Neural progenitor cell (in vitro differentiated cells): ENCODE data around the gene LDHAL6B. TPM values are rescaled to one million over a fixed set of nuclear protein-coding genes. Genes with fewer than 3 reads are reported as not detected.

Source experiments
- DNase-seq: peaks from one replicate; pipeline ENCODE4 v3.0.0-alpha.2; 2016; ENCODE audit warnings: low spot score
- H2AFZ ChIP-seq: fragments of 200-600 bp; sonication (generic); replicated peaks from 2 replicates; pipeline ENCODE4 v1.6.1; 2016; ENCODE audit warnings: antibody characterized with exemption
- H3F3A ChIP-seq: fragments of 200-600 bp; sonication (generic); 2 replicates; pipeline ENCODE4 v1.6.1; 2016; ENCODE audit warnings: antibody characterized with exemption, low read depth
- H3K27ac ChIP-seq: fragments of 200-600 bp; sonication (generic); 2 replicates; pipeline ENCODE4 v1.5.1; 2016; ENCODE audit warnings: mild to moderate bottlenecking
- H3K27me3 ChIP-seq: fragments of 200-600 bp; sonication (generic); 2 replicates; pipeline ENCODE4 v1.6.1; 2016; ENCODE audit warnings: mild to moderate bottlenecking, moderate library complexity
- H3K36me3 ChIP-seq: fragments of 200-600 bp; sonication (generic); 2 replicates; pipeline ENCODE4 v1.5.1; 2016
- H3K4me1 ChIP-seq: fragments of 200-600 bp; sonication (generic); 2 replicates; pipeline ENCODE4 v1.6.1; 2016; ENCODE audit warnings: mixed run types
- H3K4me2 ChIP-seq: fragments of 200-600 bp; sonication (generic); 2 replicates; pipeline ENCODE4 v1.6.1; 2016
- H3K4me3 ChIP-seq: fragments of 200-600 bp; sonication (generic); 2 replicates; pipeline ENCODE4 v1.5.1; 2016
- H3K79me2 ChIP-seq: fragments of 200-600 bp; sonication (generic); 2 replicates; pipeline ENCODE4 v1.6.1; 2016; ENCODE audit warnings: low read depth
- H3K9ac ChIP-seq: fragments of 200-600 bp; sonication (generic); 2 replicates; pipeline ENCODE4 v1.6.1; 2016
- H3K9me3 ChIP-seq: fragments of 200-600 bp; sonication (generic); 2 replicates; pipeline ENCODE4 v1.5.1; 2016; ENCODE audit warnings: low read depth
- H4K20me1 ChIP-seq: fragments of 200-600 bp; sonication (generic); 2 replicates; pipeline ENCODE4 v1.6.1; 2016; ENCODE audit warnings: low read depth
- H3K27ac Mint-ChIP-seq: 3 replicates; pipeline ENCODE4 v1.8.0; 2021; ENCODE audit warnings: mixed read lengths
- H3K27me3 Mint-ChIP-seq: 2 replicates; pipeline ENCODE4 v1.8.0; 2022; ENCODE audit warnings: low read depth, mild to moderate bottlenecking, inconsistent platforms, moderate library complexity, mixed read lengths; ENCODE audit not compliant: insufficient read depth
- H3K36me3 Mint-ChIP-seq: 3 replicates; pipeline ENCODE4 v1.8.0; 2021; ENCODE audit warnings: mixed read lengths
- H3K4me1 Mint-ChIP-seq: 3 replicates; pipeline ENCODE4 v1.8.0; 2021; ENCODE audit warnings: mixed read lengths
- H3K4me3 Mint-ChIP-seq: 3 replicates; pipeline ENCODE4 v1.8.0; 2021; ENCODE audit warnings: mild to moderate bottlenecking, moderate library complexity, mixed read lengths
- H3K9me3 Mint-ChIP-seq: 3 replicates; pipeline ENCODE4 v1.8.0; 2020; ENCODE audit warnings: mixed read lengths
- CTCF ChIP-seq: fragments of 200-600 bp; sonication (generic); IDR thresholded peaks from 2 replicates; pipeline ENCODE4 v1.5.1; 2017; ENCODE audit warnings: antibody characterized with exemption, mild to moderate bottlenecking
- EZH2 ChIP-seq: fragments of 200-600 bp; sonication (generic); IDR thresholded peaks from 2 replicates; pipeline ENCODE4 v1.6.1; 2017; ENCODE audit warnings: antibody characterized with exemption, mild to moderate bottlenecking, moderate library complexity
- EZH2phosphoT487 ChIP-seq: fragments of 200-600 bp; sonication (generic); IDR thresholded peaks from 2 replicates; pipeline ENCODE4 v1.6.1; 2017; ENCODE audit warnings: antibody characterized with exemption
- total RNA-seq: library from RNA; depleted of rRNA; stranded (reverse); fragments of >200 nt; gene quantifications from 2 replicates; pipeline ENCODE4 v1.2.3, GENCODE V29; 2015; ENCODE audit warnings: low replicate concordance

LDHAL6B gene
- total RNA-seq, result not detected in 2 replicates

GRCh38 chr15:59206623-59207183 is at the start of gene LDHAL6B:
LDHAL6B (plus strand) TSS chr15:59206843; CDS start chr15:59206941, 98 bp downstream.
- Histone ChIP-seq H3F3A (no peaks in the 10 kb centered on the region), H2AFZ (no peak within 1 kb of the TSS), H3K4me1 (no peaks in the 10 kb centered on the region), H3K36me3 (no peaks in the 10 kb centered on the region), H3K27me3 (no peaks in the 10 kb centered on the region), H3K4me2 (no peak within 1 kb of the TSS), H3K79me2 (no peaks in the 10 kb centered on the region), H3K9ac (no peak within 1 kb of the TSS), H3K27ac (no peak within 1 kb of the TSS), H3K9me3 (no peaks in the 10 kb centered on the region), H3K4me3 (no peak within 1 kb of the TSS), H4K20me1 (no peaks in the 10 kb centered on the region)
- no peak for DNase-seq
- TF ChIP-seq CTCF (no peak), EZH2 (no peak), EZH2phosphoT487 (no peak)
- no peak within 1 kb of the TSS for H3K4me3 Mint-ChIP-seq
- H3K36me3 Mint-ChIP-seq, result peaks cover 31% of the 10 kb centered on the region
- H3K9me3 Mint-ChIP-seq, result no peaks in the 10 kb centered on the region
- H3K27me3 Mint-ChIP-seq, result peaks cover 3% of the 10 kb centered on the region
- no peak within 1 kb of the TSS for H3K27ac Mint-ChIP-seq
- no peaks in the 10 kb centered on the region for H3K4me1 Mint-ChIP-seq

GRCh38 chr15:59157396-59157795 is 49.2 kb upstream of the LDHAL6B start:
- Mint-ChIP-seq H3K4me3 (no peak overlapping the region), H3K27me3 (peaks cover 6% of the 10 kb centered on the region)

GRCh38 chr15:59157840-59158700 is 48.6 kb upstream of the LDHAL6B start:
- Histone ChIP-seq H4K20me1 (no peaks in the 10 kb centered on the region), H3K36me3 (no peaks in the 10 kb centered on the region), H3K4me2 (no peak overlapping the region), H3K4me3 (no peak overlapping the region), H3F3A (no peaks in the 10 kb centered on the region), H3K9ac (no peak overlapping the region), H3K27me3 (no peaks in the 10 kb centered on the region), H3K79me2 (no peaks in the 10 kb centered on the region), H2AFZ (no peak overlapping the region), H3K27ac (no peak overlapping the region), H3K9me3 (no peaks in the 10 kb centered on the region), H3K4me1 (peaks cover 8% of the 10 kb centered on the region)
- Mint-ChIP-seq H3K36me3 (peaks cover 14% of the 10 kb centered on the region), H3K27ac (no peak overlapping the region), H3K4me1 (peaks cover 5% of the 10 kb centered on the region), H3K9me3 (no peaks in the 10 kb centered on the region), H3K4me3 (no peak overlapping the region), H3K27me3 (peaks cover 5% of the 10 kb centered on the region)
- TF ChIP-seq EZH2, result no peak
- no peak for DNase-seq

More at GRCh38 chr15:59157396-59157795, 49.2 kb upstream of the LDHAL6B start:
- Histone ChIP-seq H3K9ac (no peak overlapping the region), H3K27ac (no peak overlapping the region), H2AFZ (no peak overlapping the region), H4K20me1 (no peaks in the 10 kb centered on the region), H3K9me3 (no peaks in the 10 kb centered on the region), H3F3A (no peaks in the 10 kb centered on the region), H3K79me2 (no peaks in the 10 kb centered on the region), H3K4me1 (peaks cover 8% of the 10 kb centered on the region), H3K27me3 (no peaks in the 10 kb centered on the region), H3K4me3 (no peak overlapping the region), H3K4me2 (no peak overlapping the region), H3K36me3 (no peaks in the 10 kb centered on the region)
- H3K27ac Mint-ChIP-seq, result no peak overlapping the region
- DNase-seq, result no peak
- H3K4me1 Mint-ChIP-seq, result peaks cover 5% of the 10 kb centered on the region
- H3K36me3 Mint-ChIP-seq, result peaks cover 19% of the 10 kb centered on the region
- H3K9me3 Mint-ChIP-seq, result no peaks in the 10 kb centered on the region
- no peak for TF ChIP-seq EZH2
- no peak for TF ChIP-seq EZH2phosphoT487
- TF ChIP-seq CTCF, result no peak

- H3K9me3 Mint-ChIP-seq, result no peaks in the 10 kb centered on the region
- no peak overlapping the region for H3K4me3 Mint-ChIP-seq
- Histone ChIP-seq H3K9me3 (no peaks in the 10 kb centered on the region), H3K36me3 (no peaks in the 10 kb centered on the region), H4K20me1 (no peaks in the 10 kb centered on the region), H3K4me2 (no peak overlapping the region), H3K79me2 (no peaks in the 10 kb centered on the region), H3K4me1 (peaks cover 8% of the 10 kb centered on the region), H3K9ac (no peak overlapping the region), H2AFZ (no peak overlapping the region), H3K27ac (no peak overlapping the region), H3K27me3 (no peaks in the 10 kb centered on the region), H3K4me3 (no peak overlapping the region), H3F3A (no peaks in the 10 kb centered on the region)
- TF ChIP-seq EZH2 (no peak), EZH2phosphoT487 (no peak), CTCF (no peak)
- H3K27me3 Mint-ChIP-seq, result peaks cover 5% of the 10 kb centered on the region
- peaks cover 5% of the 10 kb centered on the region for H3K4me1 Mint-ChIP-seq
- H3K36me3 Mint-ChIP-seq, result peaks cover 9% of the 10 kb centered on the region
- DNase-seq, result no peak
- H3K27ac Mint-ChIP-seq, result no peak overlapping the region
Observed at GRCh38 chr15:59158701-59159034, 48.0 kb upstream of the LDHAL6B start.
